ENCODE data around the gene RCE1.

RCE1 gene

DNA sequence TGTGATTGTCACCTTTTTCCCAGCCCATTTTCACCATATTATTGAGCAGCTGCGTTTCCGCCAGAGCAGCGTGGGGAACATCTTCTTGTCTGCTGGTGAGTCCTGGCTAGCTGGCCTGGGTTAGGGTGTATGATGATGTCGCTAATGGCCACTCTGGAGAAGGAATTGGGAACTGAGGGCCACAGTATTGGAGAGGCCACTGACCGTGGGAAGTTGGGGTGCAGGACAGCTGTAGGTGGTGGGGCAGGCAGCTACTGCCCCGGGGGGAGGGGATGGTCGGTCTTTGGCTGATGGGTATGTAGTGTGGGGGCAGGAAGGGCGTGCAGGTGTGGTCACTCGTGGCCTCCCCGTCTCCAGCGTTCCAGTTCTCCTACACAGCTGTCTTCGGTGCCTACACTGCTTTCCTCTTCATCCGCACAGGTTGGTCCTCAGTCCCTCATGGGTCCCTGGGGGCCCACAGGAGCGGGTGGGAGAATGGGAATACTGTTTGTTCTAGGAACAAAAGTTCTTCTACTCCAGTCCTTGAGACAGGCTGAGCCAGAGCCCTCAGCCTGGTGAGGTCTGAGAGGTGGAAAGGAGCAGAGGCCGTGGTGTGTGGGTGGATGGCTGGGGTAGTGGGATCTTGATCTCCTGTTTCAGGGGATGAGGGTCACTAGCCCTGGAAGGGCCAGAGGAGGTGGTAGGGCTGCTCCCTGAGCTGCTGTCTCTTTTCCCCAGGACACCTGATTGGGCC is 2.1 kb downstream of the RCE1 start:
- no peak for DNase-seq

DNA sequence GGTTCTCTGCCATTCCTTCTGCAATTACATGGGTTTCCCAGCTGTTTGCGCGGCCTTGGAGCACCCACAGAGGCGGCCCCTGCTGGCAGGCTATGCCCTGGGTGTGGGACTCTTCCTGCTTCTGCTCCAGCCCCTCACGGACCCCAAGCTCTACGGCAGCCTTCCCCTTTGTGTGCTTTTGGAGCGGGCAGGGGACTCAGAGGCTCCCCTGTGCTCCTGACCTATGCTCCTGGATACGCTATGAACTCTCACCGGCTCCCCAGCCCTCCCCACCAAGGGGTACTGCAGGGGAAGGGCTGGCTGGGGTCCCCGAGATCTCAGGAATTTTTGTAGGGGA is 2.6 kb downstream of the RCE1 start:
- DNase-seq: no peak

DNA sequence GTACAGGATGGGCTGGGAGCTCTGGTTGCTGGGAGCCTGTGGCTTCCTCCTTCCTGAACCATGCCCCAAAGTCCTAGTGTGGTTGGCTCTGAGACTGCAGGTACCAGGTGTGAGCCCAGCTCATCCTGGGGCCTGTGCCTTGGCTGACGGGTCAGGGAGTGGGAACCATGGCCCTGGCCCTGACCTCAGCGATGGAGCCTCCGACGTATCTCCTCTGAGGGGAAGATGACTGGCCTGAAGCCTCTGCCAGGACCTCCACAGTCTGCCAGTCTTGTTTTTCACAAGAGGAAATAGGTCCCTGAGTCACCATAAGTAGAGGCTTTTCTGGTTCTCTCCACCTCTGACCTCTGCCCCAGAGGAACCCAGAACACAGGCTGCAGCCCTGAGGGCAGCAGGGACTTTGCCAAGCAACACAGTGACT is 3.4 kb downstream of the RCE1 start:
- DNase-seq: no peak

DNA sequence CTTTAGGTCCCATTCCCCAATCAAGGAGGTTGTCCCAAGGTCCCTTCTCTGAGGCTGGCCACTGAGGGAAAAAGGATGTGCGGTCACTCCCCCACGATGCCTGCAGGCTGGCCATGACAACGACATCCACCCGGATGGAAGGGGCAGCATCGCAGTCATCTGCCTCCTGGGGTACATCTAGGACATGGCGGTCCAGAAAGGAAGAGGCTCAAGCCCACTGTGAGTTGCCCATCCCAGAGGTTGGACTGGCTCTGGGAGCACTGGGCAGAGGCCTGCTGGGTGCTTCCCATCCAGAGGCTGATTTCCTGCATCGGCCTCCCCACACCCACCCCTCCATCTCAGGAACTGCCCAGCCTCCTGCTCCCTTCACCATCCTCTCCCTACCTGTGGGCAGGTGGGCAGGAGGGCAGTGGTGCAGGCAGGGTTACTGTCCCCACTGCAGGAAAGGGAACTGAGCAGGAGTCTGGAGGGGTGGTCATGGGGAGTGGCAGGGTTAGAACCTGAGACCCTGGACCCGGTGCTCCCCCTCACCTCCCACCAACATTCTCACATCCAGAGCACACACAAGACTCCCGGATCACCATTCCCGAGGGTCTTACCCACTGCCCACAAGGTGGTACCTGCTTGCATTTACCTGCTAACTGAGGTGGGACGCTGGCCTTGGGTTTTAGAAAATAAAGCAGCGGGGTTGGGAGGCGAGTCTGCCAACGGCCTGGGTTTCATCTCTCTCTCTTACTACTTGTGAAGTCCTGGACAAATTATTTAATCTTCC is 4.4 kb downstream of the RCE1 start:
- no peak for DNase-seq

DNA sequence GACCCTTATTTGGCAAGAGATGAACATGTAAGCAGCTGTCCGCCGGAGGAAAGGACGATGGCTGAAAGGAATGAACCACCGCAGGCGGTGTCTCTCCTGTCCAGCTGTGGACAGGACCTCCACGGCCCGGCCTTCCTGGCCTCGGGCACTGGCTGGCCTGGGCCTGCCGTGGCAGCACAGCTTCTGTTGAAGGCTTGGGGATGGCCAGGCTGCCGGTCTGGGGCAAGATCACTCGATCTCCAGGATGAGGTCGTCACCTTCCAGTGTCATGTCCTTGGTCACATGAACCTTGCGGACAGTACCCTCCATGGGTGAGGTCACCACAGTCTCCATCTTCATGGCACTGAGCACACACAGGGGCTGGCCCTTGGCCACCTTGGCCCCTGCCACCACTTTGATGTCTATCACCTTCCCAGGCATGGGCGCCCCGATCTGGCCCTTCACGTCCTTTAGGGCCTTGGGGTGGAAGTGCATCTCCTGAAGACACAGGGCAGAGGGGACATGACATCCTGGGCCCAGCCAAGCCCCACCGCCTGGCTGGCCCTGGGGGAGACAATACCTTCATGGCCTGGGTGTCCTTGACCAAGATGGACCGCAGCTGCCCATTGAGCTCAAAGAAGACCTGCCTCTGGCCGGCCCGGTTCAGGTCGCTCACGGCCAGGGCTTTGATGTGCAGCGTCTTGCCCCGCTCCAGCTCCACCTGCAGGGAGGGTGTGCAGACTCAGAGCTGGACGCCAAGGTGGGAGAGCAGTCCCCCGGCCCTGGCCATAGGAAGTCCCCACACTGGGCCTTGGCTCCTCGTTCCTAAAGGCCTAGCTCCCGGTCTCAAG is 5.6 kb downstream of the RCE1 start:
- DNase-seq: no peak

DNA sequence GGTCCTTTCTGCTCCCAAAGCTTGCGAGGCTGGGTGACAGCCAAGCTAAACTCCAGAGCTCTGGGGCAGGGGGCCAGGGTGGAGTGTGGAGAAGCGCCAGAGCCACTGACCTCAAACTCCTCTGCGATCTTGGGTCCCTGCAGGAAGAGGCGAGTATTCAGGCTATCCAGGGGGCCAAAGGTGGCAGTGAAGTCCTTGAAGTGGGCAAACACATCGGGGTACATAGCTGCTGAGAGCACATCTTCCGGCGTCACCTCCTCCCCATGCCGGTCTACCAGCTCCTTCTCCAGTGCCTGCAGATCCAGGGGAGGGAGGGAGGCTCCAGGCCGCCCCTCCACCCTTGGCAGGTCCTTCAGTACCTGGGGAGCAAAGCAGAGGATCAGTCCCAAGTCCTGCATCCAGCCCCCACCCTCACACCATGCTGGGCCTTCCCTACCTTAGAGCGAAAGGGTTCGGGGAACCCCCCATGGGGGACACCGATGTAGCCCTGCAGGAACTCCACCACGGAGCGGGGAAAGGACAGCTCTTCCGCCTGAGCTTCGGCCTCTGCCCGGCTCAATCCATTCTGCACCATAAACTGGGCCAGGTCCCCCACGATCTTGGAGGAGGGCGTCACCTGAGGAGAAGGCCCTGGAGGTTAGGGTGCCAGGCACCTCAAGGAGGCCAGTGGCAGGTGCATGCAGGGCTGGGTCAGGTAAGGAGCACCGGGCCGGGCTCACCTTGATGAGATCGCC is 6.4 kb downstream of the RCE1 start:
- no peak for DNase-seq

DNA sequence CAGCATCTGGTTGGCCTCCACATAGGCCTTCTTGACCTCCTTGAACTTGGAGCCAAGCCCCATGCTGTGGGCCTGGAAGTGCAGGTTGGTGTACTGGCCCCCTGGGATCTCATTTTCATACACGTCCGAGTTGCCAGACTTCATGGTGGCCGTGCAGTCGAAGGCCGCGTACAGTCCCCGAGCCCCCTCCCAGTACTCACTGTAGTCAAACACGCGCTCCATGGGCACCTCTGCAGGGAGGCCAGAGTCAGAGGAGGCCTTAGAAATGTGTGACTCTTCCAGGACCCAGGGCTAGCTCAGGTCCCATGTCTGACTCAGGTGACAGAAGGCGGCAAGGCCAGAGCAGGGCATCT is 7.0 kb downstream of the RCE1 start:
- DNase-seq: no peak

DNA sequence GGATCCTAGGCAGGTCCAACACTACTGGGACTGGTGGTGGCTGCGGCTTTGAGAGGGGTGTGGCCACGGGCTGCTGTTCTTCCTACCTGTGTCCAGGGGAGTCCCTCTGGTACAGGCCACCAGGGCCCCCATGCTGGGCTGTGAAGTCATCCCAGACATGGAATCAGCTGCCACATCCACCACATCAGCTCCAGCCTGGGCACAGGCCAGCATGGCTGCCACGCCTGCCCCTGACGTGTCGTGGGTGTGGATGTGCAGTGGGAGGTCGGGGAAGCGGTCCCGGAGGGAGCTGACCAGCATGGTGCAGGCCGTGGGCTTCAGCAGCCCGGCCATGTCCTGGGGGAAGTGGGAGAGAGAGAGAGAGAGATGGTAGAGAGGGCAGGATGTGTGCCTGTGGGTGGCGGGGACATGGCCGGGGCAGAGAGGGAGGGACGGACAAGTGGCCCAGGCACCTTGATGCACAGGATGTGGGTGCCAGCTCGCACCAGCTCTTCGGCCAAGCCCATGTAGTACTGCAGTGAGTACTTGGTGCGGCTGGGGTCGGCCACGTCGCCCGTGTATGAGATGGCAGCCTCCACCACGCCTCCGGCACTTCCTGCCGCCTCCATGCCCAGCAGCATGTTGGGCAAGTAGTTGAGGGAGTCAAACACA is 7.5 kb downstream of the RCE1 start:
- DNase-seq: no peak

DNA sequence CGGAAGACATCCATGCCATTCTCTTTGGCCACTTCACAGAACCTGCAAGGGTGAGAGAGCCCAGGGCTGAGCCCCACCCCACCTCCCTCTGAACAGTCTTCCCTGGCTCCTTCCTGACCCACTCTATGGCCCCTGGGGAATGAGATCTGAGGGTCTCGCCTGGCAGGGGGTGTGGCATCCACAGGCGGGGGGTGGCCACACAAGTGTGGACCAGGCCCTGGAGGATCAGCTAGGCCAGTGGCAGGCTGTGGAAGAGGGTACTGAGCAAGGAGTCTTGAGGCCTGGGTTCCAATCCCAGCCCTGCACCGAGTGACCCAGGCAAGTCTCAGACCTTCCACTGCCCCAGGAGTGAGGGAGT is 8.0 kb downstream of the RCE1 start:
- DNase-seq: no peak

DNA sequence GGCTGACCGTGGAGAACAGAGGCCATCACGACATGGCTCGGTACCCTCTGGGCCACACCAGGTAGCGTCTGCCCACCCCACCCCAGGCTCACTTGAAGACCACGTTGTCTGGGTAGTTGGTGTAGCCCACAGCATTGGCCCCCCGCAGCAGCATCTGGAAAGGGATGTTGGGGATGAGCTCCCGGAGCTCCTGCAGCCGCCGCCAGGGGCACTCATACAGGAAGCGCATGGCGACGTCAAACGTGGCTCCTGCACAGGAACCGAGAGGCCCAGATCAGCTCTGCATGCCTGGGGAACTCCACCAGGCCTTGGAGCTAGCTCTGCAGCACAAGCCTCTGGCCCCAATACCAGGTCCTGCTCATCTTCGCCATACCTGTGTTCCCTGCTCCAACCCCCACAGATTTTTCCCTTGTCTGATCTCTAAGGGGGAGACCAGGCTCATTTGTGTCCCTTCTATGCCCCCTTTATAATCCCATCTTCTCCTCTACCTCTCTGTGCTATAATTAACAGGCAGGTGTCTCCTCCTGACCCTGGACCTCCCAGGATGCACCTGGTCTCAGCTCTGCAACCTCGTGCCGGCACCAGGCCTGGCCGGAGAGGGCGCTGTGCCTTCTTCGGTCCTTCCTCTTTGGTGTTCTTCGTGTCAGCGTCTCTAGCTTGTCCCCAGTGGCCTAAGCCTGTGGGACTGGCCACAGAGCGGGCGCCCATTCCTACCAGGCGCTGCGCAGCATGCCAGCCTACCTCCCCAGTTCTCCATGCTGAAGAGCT is 8.6 kb downstream of the RCE1 start:
- DNase-seq: no peak

DNA sequence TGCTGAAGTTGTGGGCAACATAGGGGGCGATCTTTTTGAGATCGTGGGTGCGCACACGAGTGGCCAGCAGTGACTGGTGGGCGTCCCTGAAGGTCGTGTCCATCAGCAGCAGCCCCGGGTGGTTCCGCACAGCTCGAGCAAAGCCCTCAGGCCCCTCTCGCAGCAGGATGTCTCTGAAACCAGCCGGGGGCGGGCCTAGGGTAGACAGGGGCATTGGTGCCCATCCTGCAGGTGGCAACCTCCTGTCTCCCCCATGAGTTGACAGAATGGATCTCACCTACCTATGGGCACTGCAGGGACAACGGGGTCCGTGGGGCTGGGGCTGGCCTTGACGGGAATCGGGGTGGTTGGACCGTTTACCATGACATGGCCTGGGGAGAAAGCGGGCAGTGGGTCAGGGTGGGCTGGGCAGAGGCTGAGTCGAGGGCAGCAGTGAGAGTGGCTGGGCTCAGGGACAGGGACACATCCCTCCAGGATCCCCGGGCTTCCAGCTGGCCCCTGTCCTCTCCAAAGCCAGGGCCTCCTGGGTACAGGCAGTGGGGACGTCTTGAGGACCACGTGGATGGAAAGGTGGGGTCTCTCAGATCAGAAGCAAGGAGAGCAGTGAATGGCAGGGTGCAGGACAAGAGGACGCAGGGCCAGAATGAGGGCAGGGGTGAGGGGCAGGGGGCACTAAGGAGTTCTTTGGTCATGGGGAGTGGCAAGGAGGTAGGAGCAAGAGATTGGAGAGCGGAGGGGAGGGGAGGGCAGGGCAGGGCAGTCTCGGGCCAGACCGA is 9.4 kb downstream of the RCE1 start:
- no peak for DNase-seq

DNA sequence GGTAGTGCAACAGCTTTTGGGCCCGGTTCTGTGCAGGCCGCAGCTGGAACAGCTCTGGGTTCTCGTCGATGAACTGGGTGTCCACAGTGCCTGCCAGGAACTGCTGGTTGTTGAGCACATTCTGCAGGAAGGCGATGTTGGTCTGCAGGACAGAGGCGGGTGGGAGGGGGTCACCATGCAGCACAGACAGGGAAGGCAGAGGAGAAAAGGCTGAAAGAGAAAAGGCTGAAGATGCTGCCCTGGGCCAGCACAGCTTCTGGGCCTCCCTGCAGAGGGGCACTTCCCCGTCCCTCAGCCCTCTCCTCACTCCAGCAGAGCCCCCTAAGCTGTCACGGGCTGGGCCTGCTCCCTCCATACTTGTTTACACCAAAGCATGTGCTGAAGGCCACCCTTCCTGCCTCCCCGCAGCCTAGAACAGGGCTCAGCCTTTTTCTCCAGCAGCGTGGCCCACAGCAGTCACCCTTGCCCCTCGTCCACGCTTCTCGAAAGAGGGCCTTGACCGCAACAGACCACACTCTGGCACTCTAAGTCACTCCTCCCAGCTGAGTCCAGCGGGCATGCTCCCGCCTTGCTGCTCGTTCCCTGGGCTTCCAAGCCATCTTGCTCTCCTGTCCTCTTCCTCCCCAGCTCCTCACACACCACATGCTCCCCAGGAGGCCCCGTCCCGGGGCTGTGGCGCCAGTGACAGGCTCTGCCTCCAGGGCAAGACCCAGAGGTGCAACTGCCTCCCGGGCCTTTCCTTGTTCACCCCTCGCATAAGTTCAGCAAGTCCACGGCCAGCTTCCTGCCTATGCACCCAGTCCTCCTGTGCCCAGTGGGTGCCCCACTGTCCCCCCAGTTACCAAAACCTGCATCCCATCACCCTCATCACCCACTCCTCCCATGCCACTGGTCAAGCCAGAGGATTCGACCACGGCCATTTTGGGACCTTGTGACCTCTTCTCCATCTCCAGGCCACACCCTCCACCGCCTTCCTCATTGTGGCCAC is 10.3 kb downstream of the RCE1 start:
- DNase-seq: no peak

DNA sequence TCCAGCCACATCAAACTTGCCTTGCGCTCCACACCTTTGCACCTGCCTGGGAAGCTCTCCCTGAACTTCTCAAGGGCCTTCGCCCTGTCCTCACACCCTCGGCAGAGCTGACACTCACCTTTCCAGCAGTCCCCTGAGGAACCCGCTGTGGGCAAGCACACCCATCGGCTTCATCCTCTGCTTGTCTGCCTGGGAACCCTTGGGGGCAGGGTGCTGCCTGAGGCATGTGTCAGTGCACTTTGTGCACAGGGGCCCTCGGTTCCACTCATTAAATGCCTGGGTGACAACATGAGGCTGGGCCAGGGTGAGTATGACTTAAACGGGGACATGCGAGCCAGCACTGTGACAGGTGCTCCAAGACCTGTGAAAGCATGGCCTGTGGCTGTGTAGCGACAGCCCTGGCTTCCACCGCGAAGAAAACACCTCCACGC is 11.0 kb downstream of the RCE1 start:
- no peak for DNase-seq

DNA sequence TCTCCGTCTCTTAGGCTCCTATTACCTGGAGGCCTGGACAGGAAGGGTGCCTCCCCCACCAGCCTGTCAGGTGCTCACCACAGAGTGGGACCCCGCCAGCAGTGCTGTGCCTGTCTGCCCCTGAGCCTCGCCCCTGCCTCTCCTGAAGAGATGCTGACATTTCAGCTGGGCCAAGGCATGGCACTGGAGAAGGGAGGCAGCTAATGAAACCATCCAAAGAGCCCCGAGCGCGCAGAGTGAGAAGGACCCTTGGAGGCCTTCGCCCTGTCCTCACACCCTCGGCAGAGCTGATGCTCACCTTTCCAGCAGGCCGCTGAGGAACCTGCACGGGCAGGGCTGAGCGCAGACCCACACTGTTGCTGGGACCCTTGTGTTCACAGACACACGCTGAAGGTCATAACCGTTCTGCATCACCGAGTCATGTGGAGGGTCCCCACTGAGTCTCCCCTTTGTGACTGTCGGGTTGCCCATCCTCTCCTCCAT is 11.5 kb downstream of the RCE1 start:
- no peak for DNase-seq

DNA sequence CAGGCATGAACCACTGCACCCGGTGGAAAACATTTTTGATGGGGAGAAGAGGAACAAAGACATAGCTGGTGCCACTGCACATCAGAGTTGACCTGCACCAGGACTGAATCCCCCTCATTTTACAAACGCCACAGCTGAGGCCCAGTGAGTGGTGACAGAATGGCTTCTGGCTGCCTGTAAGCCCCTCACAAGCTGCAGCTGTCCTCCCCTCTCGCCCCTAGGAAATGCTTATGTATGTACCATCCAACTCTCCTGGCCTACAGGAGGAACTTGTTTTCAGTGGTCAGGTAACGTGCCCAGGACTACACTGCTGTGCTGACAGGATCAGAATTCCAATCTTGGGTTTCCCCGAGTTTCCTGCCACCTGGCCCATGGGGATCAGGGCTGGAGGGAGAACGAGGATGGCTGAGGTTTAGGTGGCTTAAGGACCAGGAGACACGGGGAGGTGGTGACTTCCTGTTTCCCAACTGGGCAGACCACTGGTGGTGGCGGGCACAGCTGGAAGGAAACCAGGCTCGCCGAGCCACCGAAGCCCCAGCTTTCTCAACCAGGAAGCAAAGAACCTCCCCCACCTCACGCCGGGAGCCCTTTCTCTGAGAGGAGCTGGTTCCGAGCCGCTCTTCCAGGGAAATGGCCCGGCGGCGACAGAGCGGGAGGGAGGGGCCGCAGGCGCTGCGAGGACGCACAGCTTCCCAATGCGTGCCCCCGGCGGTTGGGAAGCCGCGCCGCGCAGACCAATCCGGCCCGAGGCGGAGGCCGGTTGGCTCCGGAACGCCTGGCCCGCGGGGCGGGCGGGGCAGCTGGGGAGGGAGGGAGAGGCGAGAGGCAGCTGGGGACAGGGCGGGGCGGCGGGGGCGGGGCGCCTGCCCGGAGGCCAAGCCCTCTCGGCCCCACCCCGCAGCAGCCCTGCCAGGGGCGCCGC is 12.6 kb downstream of the RCE1 start:
- peak; percentile 81 for DNase-seq

DNA sequence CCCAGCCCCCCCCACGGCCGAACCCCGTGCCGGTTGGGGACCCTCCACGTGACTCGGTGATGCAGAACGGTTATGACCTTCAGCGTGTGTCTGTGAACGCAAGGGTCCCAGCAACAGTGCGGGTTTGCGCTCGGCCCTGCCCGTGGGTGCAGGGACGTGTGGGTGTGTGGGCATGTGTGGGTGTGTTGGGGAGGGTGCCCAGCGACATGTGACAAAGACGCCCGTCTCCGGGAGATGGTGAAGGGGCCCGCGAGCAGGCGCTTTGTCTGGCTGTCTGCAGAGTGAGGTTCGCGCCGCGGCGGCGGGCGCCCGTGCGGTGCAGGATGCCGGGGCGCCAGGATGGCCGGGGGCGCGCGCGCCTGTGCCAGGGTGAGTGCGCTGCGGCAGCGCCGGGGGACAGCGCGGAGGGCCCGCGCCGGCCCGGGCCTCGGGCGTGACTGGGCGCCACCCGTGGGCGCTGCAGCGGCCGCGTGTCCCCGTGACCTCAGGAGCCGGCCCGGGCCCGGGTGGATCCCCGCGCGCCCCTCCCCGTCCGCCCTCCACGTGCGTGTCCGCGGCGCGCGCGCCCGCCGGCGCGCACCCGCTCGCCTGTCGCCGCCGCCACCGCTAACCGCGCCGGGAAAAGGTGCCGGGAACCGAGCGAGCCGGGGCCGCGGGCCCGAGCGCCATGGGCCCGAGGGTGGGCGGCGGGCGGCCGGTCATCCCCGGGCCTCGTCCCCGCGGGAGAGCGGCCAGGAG is 13.4 kb downstream of the RCE1 start, which contains the start of gene LRFN4:
Gene LRFN4, plus strand, starts transcription at position 569 of the 738 bp plus-strand sequence. CDS start 681 bp downstream, outside the sequence.
- DNase-seq: no peak

DNA sequence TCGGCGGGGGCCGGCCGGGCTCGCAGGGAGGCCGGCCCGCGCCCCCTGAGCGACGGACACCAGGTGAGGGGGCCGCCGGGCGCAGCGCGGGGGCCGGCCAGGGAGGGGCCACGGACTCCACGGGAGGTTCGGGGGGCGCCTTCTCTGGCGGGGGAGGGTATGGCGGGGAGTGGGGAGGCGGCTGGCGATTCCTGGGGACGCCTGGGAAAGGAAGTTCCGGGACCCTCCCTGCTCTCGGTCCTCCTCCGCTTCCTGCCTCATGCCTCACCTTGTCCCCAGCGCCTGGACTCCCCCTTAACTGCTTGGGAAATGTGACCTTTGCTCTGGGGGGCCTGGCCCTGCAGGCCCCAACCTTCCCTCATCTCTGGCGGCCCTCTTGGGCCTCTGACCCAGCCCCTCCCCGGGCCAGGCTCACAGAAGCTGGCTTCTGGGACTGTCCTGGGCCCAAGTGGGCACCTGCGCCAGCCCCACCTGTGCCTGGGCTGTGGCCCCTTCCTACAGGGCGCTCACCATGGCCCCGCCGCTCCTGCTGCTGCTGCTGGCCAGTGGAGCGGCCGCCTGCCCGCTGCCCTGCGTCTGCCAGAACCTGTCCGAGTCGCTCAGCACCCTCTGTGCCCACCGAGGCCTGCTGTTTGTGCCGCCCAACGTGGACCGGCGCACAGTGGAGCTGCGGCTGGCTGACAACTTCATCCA is 14.1 kb downstream of the RCE1 start:
- no peak for DNase-seq
